HG03097 (cell line): ENCODE measurements around the gene NFX1.

Experiments
- ATAC-seq: cut with Tn5 transposase; IDR thresholded peaks from one replicate; pipeline ENCODE4 v1.9.1; 2021; ENCODE audit not compliant: unreplicated experiment, low FRiP score

NFX1 gene

DNA sequence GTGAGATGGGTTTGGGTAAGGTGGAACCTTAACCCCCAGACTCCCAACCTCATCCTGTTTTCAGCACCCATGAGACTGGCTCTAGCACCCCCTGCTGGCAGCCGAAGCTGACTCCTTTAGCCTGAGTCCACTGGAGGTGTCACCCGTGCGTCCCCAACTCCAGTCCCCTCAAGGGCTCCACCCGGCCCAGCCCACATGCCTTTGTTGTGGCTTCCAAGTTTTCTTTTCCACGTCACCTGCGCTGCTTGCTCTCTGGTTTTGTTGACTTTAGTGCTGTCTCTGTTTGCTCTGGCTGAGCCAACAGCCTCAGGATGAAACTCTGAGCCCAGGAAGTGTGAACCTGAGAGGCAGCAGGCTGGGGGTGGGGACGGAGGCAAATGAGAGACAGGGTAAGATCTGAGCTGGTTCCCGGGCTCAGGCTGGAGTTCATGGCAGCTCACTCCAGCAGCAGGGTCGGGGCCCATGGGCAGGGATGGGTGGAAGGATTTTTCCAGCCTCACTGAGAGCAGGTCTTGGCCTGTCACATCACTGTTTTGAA lies 125.3 kb downstream of the NFX1 start:
- ATAC-seq, result no peak

DNA sequence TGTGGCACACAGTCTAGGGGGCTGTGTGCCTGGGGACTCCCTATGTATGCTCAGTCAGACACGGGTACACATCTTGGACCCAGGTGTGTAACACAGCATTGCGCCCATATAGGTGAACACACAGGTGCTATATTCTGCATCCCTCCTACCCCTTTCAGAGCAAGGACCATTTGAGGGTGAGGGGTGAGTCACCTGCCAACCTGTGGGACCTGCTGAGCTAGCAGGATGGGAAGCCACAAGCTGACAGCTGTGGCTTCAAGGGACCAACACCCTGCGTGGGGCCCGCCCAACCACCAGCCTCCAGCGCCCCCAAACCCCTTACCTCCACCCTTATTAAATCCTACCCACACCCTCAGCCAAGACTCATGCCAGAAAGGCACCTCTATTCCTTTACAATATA lies 126.7 kb downstream of the NFX1 start:
- no peak for ATAC-seq

DNA sequence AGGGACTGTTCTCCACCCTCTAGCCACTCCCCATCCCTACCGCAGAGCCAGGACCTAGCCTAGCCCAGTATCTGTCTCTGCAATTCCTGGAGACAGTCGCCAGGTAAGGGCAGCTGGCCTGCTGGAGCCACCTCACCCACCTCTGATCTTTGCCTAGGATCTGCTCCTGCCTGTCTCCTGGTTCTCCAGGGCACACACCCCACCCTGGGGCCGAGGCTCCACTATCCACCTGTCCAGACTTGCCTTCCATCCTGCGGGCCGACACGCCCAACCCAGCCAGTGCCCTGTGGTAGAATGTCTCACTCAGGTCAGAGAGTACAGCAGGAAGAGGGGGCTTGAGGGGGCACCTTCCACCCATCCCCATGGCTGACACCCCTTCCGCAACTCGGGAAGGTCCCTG lies 127.8 kb downstream of the NFX1 start:
- ATAC-seq, result no peak

DNA sequence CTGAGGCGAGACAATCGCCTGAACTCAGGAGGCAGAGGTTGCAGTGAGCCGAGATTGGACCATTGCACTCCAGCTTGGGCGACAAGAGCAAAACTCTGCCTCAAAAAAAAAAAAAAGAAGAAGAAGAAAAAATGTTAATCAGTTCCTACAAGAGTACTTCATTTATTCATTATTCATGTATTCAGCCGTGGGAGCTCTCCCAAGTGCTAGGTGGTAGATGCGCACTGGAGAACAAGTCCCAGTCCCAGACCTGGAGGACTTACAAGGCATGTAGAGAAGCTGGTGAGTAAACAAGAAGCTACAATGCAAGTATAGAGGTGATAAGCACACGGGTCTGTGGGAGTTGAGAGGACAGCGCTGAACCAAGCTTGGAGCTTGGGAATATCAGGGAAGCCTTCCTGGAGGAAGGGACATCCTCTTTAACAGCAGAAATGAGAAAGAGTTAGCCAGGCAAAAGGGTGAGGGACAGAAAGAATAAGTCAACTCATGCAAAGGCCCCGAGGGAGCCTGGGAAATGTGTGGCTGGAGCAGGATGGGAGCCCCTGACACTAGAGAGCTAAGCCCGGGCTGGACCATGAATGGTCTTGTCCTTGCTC lies 129.5 kb downstream of the NFX1 start:
- ATAC-seq, result no peak
